ENCODE data around the gene CNNM3.

CNNM3 gene

DNA sequence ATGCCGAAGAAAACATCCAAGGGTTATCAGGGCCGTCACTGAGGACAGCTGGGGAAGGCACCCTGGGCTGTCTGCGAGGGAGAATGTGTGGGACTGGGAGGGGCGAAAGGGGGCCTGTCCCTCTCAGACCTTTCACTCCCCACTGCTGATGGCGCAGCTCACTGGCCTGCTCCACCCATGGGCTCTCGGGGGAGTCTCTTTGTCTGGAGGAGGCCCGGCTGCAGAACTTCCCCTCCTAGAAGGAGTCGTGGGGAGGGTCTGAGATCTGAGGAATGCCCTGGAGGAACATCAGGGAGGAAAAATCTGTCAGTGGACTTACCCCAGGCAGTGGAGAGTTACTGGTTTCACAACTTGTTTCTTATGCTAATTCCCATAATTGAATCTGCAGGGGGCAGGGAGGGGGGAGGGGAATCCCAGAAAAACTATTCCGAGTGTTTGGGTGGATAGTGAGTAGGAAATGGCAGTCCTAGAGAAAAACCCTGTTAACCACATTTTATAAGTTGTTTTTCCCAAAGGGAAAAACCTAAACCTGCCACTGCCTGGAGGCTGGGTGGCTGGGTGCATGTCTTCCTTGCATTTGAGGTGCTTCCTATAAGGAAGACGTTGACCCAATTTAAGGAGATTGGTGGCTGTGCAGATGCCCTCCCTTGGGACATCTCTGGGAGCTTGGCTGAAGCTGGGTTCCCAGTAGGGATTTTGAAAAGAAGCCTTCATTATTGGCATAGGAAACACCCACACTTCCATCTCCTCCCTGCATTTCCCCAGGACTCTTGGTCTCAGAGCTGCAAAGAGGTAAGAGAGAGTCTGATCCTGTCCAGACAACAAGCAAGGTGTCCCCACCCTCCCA is 65.5 kb downstream of the CNNM3 start:
- no peak for DNase-seq

DNA sequence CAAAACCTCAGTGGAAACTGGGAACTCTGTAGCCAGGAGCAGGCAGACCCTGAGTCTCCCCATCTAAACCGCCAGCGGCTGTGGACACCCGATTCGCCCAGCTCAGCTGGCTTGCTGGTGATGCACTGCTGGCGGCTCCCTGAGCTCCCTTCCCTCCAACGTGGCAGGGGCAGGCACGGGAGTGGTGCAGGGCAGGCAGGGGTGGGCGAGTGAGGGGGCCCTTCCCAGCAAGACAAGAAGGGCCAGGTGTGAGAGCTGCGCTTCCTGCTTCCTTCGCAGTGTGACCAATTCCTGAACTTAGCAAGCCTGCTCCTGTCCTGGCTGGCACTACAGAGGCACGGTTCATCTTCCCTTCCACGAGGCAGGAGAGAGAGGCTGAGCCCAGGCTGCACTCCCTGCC is 66.2 kb downstream of the CNNM3 start:
- DNase-seq, result no peak

GRCh38 chr2:96882906-96883305 is 66.8 kb downstream of the CNNM3 start:
- no peak for DNase-seq

- DNase-seq, result no peak
Measured at GRCh38 chr2:96883306-96883705, 67.2 kb downstream of the CNNM3 start.

All from stimulated activated CD4-positive, alpha-beta T cell treated with anti-CD3 and anti-CD28 coated beads, Interleukin-4, amount 100 ng/mL, for 1 hour (primary cell).